ENCODE data around the gene SCRT2. TPM values are rescaled to one million over a fixed set of nuclear protein-coding genes. Genes with fewer than 3 reads are reported as not detected.

The SCRT2 gene
- total RNA-seq, 1 experiment from 2014 or later = not detected

GRCh38 chr20:631101-631500 lies 44.5 kb downstream of the SCRT2 start:
- no peak for DNase-seq
- no peaks in the 10 kb centered on the region for H3K9me3 ChIP-seq (replicated peaks)
- H3K4me1 ChIP-seq = peaks cover 6% of the 10 kb centered on the region; the same call in 1 of the 2 replicates
- H3K36me3 ChIP-seq = no peaks in the 10 kb centered on the region
- no peak overlapping the region for H3K27ac ChIP-seq
- H3K4me3 ChIP-seq = no peak overlapping the region
- 0 out of 2 replicates have a peak, but pooled peaks cover 3% of the 10 kb centered on the region for H3K27me3 ChIP-seq

DNA sequence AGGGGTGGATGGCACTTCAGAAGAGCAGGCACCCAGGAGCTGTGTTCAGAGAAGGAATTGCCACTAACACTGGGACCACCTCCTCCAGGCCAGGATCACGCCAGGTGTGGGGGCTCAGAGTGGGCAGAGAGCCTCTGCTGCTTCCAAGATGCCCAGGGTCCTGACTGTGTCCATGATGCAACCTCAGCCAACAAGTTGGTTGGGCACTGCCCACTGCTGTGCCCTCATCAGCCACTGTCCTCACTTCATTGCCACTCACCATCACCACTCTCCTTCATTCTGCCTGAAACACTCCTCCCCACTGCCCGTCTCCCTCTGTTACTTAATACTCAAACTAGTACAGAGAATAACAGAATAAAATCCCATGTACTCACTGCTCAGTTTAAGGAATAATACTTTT lies 49.0 kb downstream of the SCRT2 start:
- no peak overlapping the region for H3K4me3 ChIP-seq
- H3K27me3 ChIP-seq = no peaks in the 10 kb centered on the region
- H3K36me3 ChIP-seq = no peaks in the 10 kb centered on the region
- no peak overlapping the region for H3K27ac ChIP-seq
- H3K4me1 ChIP-seq = no peaks in the 10 kb centered on the region
- no peak for DNase-seq
- no peaks in the 10 kb centered on the region for H3K9me3 ChIP-seq (replicated peaks)

DNA sequence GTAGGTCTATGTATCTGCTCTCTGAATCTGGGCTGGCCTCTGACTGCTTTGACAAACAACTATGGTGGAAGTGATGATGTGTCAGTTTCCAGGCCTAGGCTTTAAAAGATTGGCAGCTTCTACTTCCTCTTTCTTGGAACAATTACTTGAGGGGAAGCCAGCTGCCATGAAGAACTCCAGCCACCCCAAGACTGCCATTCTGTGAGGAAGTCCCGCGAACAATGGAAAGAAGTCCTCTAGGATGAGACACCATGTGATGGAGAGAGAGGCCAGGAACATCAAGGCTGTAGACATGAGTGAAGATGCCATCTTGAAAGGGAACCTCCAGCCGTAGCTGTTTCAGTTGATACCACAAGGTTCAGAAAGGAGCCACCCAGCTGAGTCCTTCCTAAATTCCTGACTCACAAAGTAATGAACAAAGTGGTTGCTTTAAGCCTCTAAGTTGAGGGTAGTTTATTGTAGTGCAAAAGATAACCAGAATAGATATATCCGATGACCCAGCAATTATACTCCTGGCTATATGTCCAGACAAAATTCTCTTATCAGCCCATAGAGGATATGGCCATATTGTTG lies 50.2 kb downstream of the SCRT2 start:
- no peaks in the 10 kb centered on the region for H3K27me3 ChIP-seq
- H3K4me3 ChIP-seq = no peak overlapping the region

DNA sequence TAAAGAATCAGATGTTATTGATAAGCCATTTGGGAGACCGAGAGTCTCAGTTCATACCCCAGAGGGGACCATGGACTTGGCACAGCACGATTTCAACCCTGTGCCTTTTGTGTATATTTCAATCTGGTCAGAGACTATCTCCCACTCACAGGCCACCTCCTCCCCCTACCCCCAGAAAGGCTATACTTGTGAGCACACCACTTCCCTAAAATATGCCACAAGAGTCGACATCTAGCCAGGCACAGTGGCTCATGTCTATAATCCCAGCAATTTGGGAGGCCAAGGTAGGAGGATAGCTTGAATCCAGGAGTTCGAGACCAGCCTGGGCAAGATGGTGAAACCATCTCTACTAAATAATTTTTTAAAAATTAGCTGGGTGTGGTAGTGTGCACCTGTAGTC lies 51.9 kb downstream of the SCRT2 start:
- no peak for DNase-seq
- Histone ChIP-seq H3K9me3 (replicated peaks) (no peaks in the 10 kb centered on the region), H3K27me3 (no peaks in the 10 kb centered on the region), H3K4me3 (no peak overlapping the region), H3K27ac (no peak overlapping the region), H3K36me3 (no peaks in the 10 kb centered on the region), H3K4me1 (no peaks in the 10 kb centered on the region)

More for the DNA sequence above, 50.2 kb downstream of the SCRT2 start:
- no peaks in the 10 kb centered on the region for H3K4me1 ChIP-seq
- H3K27ac ChIP-seq = no peak overlapping the region
- no peaks in the 10 kb centered on the region for H3K36me3 ChIP-seq
- H3K9me3 ChIP-seq (replicated peaks) = no peaks in the 10 kb centered on the region
- no peak for DNase-seq

DNA sequence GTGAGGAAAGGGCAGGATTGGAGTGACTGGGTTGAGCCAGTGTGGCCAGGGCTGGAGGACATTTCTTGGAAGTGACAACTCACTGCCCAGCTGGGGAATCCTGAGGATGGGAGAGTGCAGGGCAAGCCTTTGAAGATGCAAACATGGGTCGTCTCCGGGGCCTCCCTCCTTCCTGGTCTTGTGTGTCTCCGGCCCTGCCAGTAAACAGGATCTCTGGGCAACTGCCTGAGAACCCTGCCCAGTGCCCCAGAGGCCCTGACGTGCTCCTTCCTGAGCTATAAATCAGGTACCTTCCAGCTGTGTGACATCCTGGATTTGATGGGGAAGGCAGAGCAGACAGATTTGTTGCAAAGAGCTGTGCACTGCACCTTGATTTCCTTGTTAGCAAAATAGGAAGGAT lies 52.6 kb downstream of the SCRT2 start:
- no peaks in the 10 kb centered on the region for H3K4me1 ChIP-seq
- no peaks in the 10 kb centered on the region for H3K9me3 ChIP-seq (replicated peaks)
- H3K27me3 ChIP-seq = no peaks in the 10 kb centered on the region
- no peak overlapping the region for H3K27ac ChIP-seq
- DNase-seq = no peak
- H3K36me3 ChIP-seq = no peaks in the 10 kb centered on the region
- H3K4me3 ChIP-seq = no peak overlapping the region

DNA sequence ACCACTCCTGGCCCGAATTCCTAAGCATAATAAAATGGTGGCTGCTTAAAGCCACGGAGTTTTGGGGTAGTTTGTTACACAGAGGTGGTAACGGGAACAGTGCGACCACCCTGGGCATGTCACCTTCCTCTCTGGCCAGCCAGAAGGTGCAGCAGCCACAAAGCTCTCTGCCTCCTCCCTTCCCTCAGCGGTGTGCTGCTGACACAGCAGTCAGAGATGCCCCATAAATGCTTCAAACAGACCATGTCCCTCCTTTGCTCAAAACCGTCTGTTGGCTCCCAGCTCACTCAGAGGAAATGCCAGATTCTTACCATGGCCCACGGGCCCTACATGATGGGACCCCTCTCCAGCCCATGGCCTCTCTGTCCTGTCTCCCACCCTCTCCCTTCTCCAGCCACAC lies 53.4 kb downstream of the SCRT2 start:
- DNase-seq = no peak
- no peaks in the 10 kb centered on the region for H3K9me3 ChIP-seq (replicated peaks)
- H3K27me3 ChIP-seq = no peaks in the 10 kb centered on the region
- no peak overlapping the region for H3K27ac ChIP-seq
- no peak overlapping the region for H3K4me3 ChIP-seq
- no peaks in the 10 kb centered on the region for H3K4me1 ChIP-seq
- no peaks in the 10 kb centered on the region for H3K36me3 ChIP-seq

DNA sequence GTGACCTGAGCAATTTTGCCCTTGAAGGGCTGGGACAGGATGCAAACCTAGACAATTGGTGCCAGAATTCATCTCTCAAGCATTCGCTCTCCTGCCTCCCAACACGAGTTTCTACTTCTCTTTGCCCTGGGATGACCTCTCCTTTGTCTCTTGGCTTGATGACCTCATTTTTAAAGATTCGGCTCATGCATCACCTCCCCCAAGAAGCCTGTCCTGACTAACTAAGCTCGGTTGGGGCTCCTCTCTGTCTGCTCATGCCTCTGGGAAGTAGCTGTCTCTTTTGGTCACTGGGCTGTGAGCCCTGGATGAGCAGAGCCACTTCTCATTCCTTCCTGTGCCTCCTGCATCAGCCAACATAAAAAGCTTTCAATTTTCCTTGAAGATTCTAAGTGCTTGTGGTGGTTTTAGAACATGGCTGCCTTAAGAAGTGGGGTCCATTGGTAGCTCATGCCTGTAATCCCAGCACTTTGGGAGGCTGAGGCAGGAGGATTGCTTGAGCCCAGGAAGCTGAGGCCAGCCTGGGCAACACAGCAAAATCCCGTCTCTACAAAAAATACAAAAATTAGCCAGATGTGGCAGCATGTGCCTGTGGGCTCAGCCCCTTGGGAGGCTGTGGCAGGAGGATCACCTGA lies 54.4 kb downstream of the SCRT2 start:
- Histone ChIP-seq H3K36me3 (no peaks in the 10 kb centered on the region), H3K4me3 (no peak overlapping the region), H3K9me3 (replicated peaks) (no peaks in the 10 kb centered on the region), H3K27ac (no peak overlapping the region), H3K27me3 (no peaks in the 10 kb centered on the region), H3K4me1 (no peaks in the 10 kb centered on the region)
- no peak for DNase-seq

- no peak for DNase-seq
Observed at GRCh38 chr20:620246-620645, 55.4 kb downstream of the SCRT2 start.

GRCh38 chr20:618980-619379 lies 56.6 kb downstream of the SCRT2 start:
- H3K27me3 ChIP-seq = 0 out of 2 replicates have a peak, but pooled peaks cover 4% of the 10 kb centered on the region

More at GRCh38 chr20:620246-620645, 55.4 kb downstream of the SCRT2 start:
- no peak overlapping the region for H3K27ac ChIP-seq
- H3K9me3 ChIP-seq (replicated peaks) = no peaks in the 10 kb centered on the region
- no peaks in the 10 kb centered on the region for H3K36me3 ChIP-seq
- H3K4me1 ChIP-seq = no peaks in the 10 kb centered on the region
- no peak overlapping the region for H3K4me3 ChIP-seq
- H3K27me3 ChIP-seq = no peaks in the 10 kb centered on the region

DNA sequence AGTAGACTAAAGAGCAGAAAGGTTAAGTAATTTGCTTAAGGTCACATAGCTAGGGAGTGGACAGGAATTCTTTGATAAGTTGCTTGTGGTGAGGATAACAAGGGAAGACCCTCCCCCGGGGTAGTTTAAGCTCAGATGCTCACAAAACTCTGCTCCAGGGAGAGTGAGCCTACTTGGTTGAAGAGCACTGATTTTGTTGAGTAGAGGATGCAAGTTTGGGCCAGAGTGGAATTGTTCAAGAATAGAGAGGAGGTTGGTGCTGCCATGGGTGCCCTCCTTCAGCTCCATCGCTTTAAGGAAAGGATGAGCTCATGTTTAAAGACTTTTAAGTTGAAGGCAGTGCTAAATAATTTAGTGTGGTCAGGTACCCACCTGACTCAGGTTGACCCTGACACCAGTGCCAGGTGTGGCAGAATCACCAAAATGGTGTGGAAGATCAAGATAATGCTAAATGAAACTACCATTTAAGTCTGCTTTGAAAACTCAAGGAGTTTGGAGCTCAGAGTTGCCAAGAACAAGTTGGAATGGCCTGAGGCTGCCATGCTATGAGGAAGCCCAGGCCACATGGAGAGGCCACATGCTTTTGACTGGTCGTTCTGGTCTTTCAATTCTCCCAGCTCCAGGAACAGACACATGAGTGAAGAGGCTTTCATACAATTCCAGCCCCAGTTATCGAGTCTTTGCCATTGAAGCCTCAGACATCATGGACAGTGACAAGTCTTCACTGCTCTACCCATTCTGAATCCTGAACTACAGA lies 57.5 kb downstream of the SCRT2 start:
- no peaks in the 10 kb centered on the region for H3K36me3 ChIP-seq
- no peaks in the 10 kb centered on the region for H3K4me1 ChIP-seq
- H3K27ac ChIP-seq = no peak overlapping the region
- 0 out of 2 replicates have a peak, but pooled peaks cover 4% of the 10 kb centered on the region for H3K27me3 ChIP-seq
- H3K4me3 ChIP-seq = no peak overlapping the region
- H3K9me3 ChIP-seq (replicated peaks) = no peaks in the 10 kb centered on the region
- DNase-seq = no peak

More at GRCh38 chr20:618980-619379, 56.6 kb downstream of the SCRT2 start:
- no peaks in the 10 kb centered on the region for H3K36me3 ChIP-seq
- no peak for DNase-seq
- no peak overlapping the region for H3K27ac ChIP-seq
- no peaks in the 10 kb centered on the region for H3K4me1 ChIP-seq
- H3K9me3 ChIP-seq (replicated peaks) = no peaks in the 10 kb centered on the region
- H3K4me3 ChIP-seq = no peak overlapping the region

DNA sequence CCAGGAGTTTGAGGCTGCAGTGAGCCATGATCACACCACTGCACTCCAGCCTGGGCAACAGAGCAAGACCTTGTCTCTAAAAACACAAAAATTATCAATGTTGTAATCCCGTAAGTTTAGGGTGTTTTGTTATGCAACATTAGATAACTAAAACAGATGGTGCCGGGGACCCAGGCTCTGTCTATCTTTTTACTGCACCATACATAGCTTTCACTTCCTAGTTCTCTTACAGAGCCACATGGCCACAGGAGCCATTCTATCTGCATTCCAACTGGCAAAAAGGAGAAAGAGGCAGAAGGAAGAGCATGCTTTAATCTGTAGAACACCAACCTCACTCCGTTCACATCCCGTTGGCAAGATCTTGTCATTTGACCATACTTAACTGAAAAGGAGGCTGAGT lies 60.1 kb downstream of the SCRT2 start:
- H3K9me3 ChIP-seq (replicated peaks) = no peaks in the 10 kb centered on the region
- H3K4me3 ChIP-seq = no peak overlapping the region
- H3K36me3 ChIP-seq = no peaks in the 10 kb centered on the region
- DNase-seq = no peak
- H3K4me1 ChIP-seq = no peaks in the 10 kb centered on the region
- H3K27me3 ChIP-seq = peaks cover 19% of the 10 kb centered on the region; the same call in 1 of the 2 replicates
- no peak overlapping the region for H3K27ac ChIP-seq

GRCh38 chr20:611843-612185 lies 63.8 kb downstream of the SCRT2 start:
- H3K27ac ChIP-seq = no peak overlapping the region
- DNase-seq = no peak
- H3K4me1 ChIP-seq = no peaks in the 10 kb centered on the region
- no peaks in the 10 kb centered on the region for H3K36me3 ChIP-seq
- H3K27me3 ChIP-seq = peaks cover 19% of the 10 kb centered on the region; the same call in 1 of the 2 replicates
- H3K4me3 ChIP-seq = no peak overlapping the region
- H3K9me3 ChIP-seq (replicated peaks) = no peaks in the 10 kb centered on the region

Other genes starting within 250 kb of the SCRT2 start
- 31.8 and 33.0 TPM in 2 replicates for gene TBC1D20, start 213.3 kb downstream of the SCRT2 start, total RNA-seq (2014; rRNA removed; shearing (Covaris generic))
- 167 and 200 TPM in 2 replicates for gene CSNK2A1, start 132.0 kb downstream of the SCRT2 start, total RNA-seq (2014; rRNA removed; shearing (Covaris generic))
- not detected in 2 replicates for gene TCF15, start 65.5 kb downstream of the SCRT2 start, total RNA-seq (2014; rRNA removed; shearing (Covaris generic))
- gene SRXN1, start 22.6 kb downstream of the SCRT2 start, total RNA-seq (2014; rRNA removed; shearing (Covaris generic)) = 6.7 and 7.0 TPM in 2 replicates
- gene SLC52A3, start 92.7 kb upstream of the SCRT2 start, total RNA-seq (2014; rRNA removed; shearing (Covaris generic)) = 0.03 TPM in 1 of 2 replicates, not detected in the other
- gene FAM110A, start 157.9 kb upstream of the SCRT2 start, total RNA-seq (2014; rRNA removed; shearing (Covaris generic)) = 44.6 and 45.1 TPM in 2 replicates
- not detected in 2 replicates for gene ANGPT4, start 240.5 kb upstream of the SCRT2 start, total RNA-seq (2014; rRNA removed; shearing (Covaris generic))